HG03457 (cell line): Measurements from ENCODE around the gene UGT2A3.

ENCODE experiments used
- ATAC-seq: cut with Tn5 transposase; IDR thresholded peaks from one replicate; pipeline ENCODE4 v1.9.1; 2021; ENCODE audit warnings: moderate number of reproducible peaks; ENCODE audit not compliant: unreplicated experiment

UGT2A3 gene

GRCh38 chr4:68917016-68917415 is 34.6 kb downstream of the UGT2A3 start:
- ATAC-seq = no peak

- ATAC-seq = no peak
Measured at GRCh38 chr4:68912807-68913206, 38.8 kb downstream of the UGT2A3 start.

GRCh38 chr4:68909385-68909784 is 42.2 kb downstream of the UGT2A3 start:
- ATAC-seq = no peak

DNA sequence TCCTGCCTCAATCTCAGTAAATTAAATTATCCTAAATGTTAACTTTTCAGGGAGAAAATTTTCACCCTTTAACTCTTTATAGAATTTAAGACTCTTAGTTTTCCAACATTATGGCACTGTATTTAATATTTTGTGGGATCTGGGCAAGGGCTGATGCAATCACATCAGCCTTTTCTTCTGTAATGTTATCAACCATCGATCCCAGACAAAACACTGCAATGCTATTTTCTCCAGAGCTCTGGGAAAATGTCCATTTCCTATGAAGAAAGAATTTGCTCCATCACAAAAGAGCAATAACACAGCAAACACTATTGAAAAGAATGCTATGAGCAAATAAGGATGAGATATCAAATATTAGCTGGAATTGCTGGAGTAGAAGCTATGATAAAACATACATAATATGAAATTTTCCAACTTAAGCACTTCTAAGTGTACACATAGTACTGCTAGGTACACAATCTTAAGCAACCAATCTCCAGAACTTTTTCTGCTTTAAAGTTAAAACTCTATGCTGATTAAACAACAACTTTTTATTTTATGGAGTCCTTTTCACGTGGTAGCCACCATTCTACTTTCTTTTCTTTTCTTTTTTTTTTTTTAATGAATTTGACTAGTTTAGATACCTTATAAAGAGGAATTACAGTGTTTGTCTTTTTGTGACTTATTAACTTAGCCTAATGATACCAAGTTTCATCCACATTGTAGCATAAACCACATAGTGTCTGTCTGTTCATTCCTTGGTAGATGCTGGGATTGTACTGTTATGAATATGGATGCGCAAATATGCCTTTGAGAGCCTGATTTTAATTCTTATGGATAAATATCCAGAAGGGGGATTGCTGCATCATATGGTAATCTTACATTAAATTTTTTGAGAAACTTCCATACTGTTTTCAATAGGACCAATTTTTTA is 43.6 kb downstream of the UGT2A3 start:
- no peak for ATAC-seq

DNA sequence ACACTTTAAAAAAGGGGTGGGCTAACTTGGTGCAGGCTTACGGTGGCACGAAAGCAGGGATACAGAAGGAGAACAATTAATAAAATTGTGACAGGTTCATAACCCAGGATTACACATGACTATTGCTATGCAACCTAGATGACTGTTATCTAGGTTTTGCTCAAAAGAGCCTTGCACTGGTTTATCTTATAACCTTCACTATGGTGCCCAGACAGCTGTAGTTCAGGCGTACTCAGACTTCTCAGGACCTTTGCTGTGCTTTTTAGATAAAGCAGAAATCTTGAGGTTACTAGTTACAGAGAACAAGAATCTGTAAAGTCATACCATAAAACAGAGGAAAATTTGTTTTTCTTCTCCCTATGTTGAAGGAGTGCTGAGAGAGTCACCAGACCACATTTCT is 44.4 kb downstream of the UGT2A3 start:
- no peak for ATAC-seq

GRCh38 chr4:68906780-68907137 is 44.8 kb downstream of the UGT2A3 start:
- no peak for ATAC-seq

DNA sequence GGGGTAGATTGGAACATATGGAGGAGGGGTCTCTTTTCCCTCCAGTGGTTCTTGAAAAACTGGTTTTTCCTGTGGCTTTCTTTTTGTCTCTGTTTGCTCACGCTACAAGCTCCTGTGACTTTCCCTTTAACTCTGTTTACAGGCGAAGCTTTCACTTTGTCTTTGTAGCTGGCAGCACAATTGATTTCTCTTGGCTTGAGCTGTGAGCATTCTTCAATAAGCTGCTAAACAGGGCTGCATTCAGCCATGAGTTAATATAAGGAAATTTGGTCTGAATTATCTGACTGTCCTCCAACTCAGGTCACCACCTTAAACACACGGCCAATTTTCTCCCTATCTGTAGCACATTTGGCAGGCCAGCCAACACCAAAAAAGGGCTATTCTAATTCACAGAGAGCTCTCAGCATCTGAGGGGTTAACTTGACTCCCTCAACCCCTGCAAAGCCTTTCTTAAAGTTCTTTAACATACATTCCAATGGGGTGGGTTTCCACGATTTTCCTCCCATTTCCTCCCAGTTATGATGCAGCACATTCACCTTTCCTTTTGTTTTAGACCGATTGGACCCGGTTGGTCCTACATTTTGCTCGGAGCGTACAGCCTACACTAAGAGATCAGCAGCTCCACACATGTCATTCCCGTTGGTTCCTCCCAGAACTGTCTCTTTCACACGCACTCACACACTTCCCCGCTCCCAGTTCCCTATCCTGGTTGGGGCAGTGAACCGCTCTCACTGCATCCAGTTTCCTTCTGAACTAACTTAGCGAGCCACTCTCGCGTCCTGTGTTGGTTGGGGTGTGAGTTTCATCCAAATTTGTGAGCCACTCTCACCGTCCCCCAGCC is 45.4 kb downstream of the UGT2A3 start:
- no peak for ATAC-seq

DNA sequence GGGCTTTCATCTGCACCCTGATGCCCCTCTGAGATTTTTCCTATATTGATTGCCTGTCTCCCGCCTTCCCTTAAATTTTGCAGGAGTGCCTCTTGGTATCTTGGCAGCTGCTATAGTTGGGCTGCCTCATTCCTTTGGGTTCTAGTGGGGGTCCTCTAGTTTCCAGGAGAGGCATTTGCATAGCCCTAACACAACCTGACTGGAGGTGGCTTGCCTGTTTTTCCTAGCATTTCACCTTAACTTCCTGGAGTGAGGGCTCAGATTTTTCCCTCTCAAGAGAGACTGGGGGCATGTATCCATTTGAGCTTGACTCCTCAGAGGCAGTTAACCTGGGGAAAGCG is 46.0 kb downstream of the UGT2A3 start:
- ATAC-seq = no peak

- ATAC-seq = no peak
Measured at GRCh38 chr4:68904786-68905185, 46.8 kb downstream of the UGT2A3 start.

DNA sequence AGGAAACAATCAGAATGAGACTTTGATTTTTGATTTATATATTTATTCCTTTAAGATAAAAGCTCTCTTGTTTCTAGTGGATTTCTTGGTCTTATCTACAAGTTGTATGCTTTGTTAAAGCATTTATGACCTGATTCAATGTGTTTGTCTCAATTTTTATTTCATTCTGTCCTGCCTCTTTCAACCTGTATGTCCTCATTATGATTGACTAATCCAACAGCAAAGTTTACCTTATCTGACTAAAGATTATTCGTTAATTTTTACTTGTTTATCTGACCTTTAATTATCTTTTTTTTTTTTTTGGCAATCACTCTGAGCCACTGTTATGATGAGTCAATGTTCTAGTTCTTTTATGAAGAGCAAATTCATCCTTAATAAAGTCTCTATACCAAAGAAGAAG is 54.9 kb downstream of the UGT2A3 start:
- no peak for ATAC-seq

DNA sequence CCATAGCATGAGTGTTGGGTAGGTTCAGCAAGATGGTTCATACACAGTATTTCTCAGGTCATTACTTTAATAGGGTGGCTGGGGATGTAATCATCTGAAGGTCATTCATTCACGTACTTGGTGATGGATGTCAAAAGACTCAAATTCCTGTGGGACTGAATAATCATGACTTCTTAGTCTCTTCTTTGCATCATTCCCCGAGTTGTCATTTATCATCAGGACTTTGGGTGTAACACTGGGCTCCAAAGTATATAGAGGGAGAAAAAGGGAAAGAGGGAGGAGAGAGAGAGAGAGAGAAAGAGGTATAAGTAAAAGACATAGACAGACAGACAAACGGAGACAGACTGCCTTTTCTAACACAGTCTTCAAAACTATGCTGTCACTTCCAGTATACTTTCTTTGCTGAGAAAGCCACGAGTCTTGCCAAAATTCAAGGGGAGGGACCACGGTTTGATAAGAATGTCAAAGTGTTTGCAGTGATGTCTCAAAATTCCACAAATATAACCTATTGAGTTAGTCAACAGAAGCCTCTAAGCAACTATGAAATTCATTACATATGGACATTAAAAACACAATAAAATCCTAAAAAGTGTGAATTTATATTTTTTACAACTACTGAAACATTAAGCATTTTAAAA is 55.9 kb downstream of the UGT2A3 start:
- no peak for ATAC-seq

DNA sequence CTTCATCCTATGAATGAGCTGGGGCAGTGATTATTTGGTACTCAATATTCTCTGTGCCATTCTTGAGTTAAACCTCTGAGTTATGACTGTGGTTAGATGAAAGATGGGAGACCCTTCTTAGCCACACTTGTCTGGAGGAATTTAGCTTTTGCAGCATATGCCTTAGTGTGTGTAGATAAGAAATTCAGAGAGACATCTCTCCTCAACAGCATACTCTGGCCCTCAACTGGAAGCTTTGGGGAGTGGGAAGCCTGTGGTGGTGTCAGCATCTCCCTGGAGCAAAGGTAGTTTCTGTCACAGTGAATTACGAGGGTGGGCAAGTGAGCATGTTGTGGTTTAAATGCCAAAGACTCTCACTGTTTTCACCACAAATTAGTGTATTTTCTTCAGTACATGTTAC is 58.7 kb downstream of the UGT2A3 start:
- ATAC-seq = no peak

- ATAC-seq = no peak
Measured at GRCh38 chr4:68891678-68892077, 59.9 kb downstream of the UGT2A3 start.

GRCh38 chr4:68885545-68885944 is 66.1 kb downstream of the UGT2A3 start:
- no peak for ATAC-seq

GRCh38 chr4:68883870-68884269 is 67.7 kb downstream of the UGT2A3 start:
- no peak for ATAC-seq
